NCI-H526 treated with DMSO at 0.1 percent for 48 hours (cell line): Measurements from ENCODE around the gene PBX4.
A peak's percentile ranks its signal among the peaks of the same experiment; 100 is the strongest.
"Not testable (repeated sequence)": the region's sequence is repeated elsewhere in the genome, so short reads cannot be mapped to it uniquely, and the experiment has no call there.

Experiments
- DNase-seq: peaks from one replicate; lab custom pipeline; 2025; lab: John Stamatoyannopoulos, UW

PBX4 gene

DNA sequence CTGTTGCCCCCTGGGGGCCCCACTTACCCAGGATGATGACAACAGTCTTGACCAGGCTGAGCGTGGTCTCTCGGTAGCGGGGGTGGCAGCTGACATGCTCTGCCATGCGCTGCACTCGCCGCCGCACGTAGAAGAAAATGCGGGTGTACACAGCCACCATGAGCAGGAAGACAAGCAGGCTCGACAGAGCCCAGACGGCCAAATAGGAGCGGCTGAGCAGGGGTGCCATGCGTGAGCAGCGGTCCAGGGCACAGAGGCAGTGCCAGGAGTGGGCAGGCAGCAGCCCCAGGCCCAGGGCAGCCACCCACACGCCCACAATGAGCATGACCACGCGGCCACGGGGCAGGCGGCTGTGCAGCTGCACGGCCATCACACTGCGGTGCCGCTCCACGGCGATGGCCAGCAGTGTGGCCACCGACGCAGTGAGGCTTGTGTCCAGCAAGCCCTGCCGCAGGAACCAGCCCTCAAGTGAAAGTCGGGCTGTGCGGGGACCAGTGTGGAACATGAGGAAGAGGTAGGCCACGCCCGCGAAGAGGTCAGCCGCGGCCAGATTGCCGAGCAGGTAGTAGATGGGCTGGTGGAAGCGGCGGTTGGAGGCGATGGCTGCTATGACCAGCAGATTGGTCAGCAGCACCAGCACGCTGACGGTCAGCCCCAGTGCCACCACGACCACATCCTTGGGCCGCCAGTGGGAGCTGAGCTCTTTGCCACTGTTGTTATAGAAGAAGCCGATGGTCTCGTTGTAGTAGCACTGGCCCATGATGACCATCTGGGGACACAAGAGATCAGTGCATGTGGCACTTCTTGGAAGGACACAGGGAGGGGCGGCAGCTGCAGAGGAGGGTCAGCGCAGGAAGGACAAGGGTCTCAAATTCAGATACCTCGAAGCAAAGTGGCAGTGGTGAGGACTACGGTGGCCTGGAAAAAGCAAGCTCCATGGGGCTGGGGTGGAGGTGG lies 8.3 kb upstream of the PBX4 start:
- no peak for DNase-seq

- DNase-seq, result no peak
Observed at GRCh38 chr19:19624032-19624570, 5.6 kb upstream of the PBX4 start.

GRCh38 chr19:19623383-19623782 lies 4.9 kb upstream of the PBX4 start:
- DNase-seq, result no peak

DNA sequence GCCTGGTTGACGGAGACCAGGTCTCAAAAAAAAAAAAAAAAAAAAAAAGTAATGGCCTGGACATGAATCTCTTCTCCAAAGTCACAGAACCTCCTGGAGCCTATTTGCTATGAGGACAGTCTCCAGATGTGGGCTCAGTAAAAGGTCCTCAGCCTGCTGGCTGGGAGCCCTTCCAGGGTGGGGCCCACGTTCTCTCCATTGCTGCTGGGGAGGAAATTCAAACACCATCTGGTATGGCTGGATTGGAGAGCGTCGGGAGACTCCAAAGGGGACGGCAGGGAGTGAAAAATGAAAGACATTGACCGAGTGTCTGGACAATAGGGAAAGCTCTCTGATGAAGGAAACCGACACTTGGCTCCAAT lies 1.3 kb upstream of the PBX4 start:
- no peak for DNase-seq

GRCh38 chr19:19619181-19619848 lies 828 bp upstream of the PBX4 start:
- no peak for DNase-seq

GRCh38 chr19:19615086-19615485 lies 3.4 kb downstream of the PBX4 start:
- no peak for DNase-seq

GRCh38 chr19:19613506-19613905 lies 5.0 kb downstream of the PBX4 start:
- DNase-seq, result no peak

DNA sequence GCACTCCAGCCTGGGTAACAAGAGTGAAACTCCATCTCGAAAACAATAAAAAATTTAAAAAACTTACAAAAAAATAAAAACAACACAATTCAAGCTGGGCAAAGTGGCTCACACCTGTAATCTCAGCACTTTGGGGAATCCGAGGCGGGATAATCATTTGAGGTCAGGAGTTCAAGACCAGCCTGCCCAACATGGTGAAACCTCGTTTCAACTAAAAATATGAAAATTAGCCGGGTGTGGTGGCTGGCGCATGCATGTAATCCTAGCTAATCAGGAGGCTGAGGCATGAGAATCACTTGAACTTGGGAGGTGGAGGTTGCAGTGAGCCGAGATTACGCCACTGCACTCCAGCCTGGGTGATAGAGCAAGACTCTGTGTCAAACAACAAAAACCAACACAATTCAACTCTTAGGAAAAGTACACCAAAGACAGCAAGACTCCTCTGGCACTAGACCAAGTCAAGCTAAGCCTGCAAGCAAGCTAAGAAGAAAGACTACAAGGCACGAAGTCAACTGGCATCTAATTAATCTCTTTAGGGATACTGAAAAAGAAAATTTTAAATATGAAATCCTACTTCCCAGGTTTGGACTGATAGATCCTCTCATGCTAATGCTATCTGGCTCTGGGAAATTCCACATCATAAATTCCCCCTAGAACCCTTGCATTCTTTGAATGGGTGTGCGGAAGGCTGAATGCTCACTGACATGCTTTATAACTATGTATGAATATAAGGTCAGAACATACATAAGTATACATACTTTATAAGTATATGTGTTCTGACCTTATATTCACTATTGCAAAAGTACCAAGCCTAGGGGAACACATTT lies 7.9 kb downstream of the PBX4 start:
- no peak for DNase-seq

DNA sequence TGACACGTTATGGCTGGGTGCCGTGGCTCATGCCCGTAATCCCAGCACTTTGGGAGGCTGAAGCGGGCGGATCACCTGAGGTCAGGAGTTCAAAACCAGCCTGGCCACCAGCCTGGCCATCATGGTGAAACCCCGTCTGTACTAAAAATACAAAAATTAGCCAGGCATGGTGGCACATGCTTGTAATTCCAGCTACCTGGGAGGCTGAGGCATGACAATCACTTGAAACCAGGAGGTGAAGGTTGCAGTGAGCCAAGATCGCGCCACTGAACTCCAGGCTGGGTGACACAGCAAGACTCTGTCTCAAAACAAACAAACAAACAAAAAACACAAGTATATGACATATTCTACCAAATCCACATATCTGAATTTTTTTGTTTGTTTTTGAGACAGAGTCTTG lies 11.8 kb downstream of the PBX4 start:
- not testable (repeated sequence) for DNase-seq

- no peak for DNase-seq
Observed at GRCh38 chr19:19606021-19606420, 12.5 kb downstream of the PBX4 start.

DNA sequence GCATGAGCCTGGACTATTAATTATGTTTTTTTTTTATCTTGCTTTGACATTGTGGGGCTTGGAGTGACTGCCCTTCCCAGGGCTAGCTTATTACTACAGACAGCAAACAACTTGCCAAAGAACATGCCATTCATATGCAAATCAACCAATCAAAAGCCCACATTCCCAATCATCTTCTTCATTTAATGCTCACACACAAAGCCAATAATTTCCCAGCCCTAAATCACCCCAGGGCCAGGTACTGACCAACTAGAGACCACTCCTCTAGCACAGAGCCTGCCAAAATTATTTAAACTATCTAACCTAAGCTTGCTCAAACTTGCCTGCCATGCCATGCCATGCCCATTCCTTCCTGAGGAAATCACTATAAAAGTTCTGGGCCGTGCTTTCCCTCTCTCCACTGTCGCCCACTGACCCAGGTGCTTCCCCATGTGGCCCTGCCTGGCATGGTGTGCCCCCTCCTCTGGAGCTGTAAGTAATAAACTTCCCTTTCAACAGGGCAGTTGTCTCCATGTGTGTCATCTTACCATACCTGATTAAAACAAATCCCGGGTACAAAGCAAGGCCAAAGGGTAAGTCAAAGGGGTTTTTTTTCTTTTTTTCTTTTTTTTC lies 15.7 kb downstream of the PBX4 start:
- no peak for DNase-seq

DNA sequence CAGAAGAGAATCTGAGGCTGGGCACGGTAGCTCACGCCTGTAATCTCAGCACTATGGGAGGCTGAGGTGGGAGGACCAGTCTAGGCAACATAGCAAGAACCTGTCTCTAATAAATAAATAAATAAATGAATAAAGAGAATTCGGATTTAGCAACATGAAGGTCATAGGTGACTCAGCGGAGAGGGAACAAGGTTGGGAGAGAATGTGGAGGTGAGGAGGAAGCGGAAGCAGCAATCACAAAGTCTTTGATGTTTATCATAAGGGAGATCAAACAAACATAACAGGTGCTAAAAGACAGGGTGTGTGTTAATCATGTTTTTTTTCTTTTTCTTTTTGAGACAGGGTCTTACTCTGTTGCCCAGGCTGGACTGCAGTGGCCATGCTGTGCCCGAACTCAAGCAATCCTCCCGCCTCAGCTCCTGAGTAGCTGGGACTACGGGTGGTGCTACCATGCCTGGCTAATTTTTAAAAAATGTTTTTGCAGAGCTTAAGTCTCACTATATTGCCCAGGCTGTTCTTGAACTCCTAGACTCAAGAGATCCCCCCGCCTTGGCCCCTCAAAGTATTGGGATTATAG lies 16.3 kb downstream of the PBX4 start:
- no peak for DNase-seq

DNA sequence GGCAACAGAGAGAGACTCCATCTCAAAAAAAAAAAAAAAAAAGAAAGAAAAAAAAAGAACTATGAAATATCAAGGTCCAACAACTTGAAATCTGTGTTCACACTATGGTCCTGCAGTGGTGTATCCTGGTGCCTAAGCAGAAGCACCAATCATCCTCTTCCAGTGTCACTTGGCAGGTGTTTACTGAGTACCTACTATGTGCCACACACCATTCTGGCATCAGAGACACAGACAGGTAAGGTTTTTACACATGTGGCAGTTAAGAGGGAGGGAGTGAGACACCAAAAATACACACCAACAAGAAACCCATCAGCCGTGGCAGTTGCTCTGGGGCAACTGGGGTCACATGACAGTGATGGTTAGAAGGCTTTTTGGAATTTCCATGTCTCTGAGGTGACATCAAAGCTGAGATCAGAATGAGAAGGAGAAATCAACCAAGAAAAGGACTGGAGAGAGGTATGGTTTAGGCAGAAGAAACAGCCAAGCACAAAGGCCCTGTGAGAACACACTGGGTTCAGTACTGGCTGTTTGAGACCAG lies 17.6 kb downstream of the PBX4 start:
- DNase-seq, result no peak

GRCh38 chr19:19598728-19599451 lies 19.6 kb downstream of the PBX4 start:
- DNase-seq, result not testable (repeated sequence)

- DNase-seq, result no peak
Observed at GRCh38 chr19:19597809-19598306, 20.6 kb downstream of the PBX4 start.

GRCh38 chr19:19595171-19595701 lies 23.3 kb downstream of the PBX4 start:
- DNase-seq, result peak; percentile 26

DNA sequence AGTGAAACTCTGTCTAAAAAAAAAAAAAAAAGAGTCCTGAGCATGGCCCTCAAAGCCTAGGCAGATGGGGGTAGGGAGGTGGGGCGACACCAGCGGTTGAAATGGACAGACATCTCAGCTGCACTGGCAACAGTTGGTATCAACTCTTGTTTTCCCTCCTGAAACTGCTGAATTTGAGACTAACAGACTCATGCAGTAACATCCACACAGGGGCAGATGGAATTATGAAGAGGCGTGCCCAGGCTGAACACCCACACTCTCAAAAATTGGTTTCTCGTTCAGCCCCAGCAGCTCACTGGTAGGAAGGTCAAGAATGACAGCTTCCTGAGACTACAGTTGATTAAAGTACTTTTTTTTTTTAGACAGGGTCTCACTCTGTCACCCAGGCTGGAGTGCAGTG lies 24.1 kb downstream of the PBX4 start:
- no peak for DNase-seq

DNA sequence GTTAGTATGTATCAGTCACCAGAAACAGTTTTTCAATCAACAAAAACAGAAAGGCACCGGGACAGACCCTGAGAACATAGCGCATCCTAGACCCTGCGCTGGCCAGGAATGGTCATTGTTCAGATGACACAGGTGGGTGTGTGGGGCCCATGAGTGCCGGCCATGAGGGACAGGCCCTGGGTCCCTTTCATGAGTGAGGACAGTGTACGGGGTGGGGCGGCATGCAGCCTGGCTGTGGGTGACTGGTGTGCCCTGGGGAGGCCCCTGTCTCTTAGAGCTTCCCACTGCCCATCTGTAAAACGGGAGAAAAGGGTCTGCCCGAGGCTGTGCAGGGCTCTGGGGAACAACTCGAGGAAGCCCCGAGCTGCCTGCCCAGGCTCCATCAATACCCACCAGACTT lies 25.8 kb downstream of the PBX4 start:
- no peak for DNase-seq

- DNase-seq, result no peak
Observed at GRCh38 chr19:19591133-19591825, 27.2 kb downstream of the PBX4 start.
